Measurements from ENCODE around the gene CSRP1.
"Not testable (repeated sequence)": the region's sequence is repeated elsewhere in the genome, so short reads cannot be mapped to it uniquely, and the experiment has no call there.

CSRP1 gene

GRCh38 chr1:201506557-201507359, at the start of gene CSRP1:
Gene CSRP1 (minus strand): TSS chr1:201507123. CDS start chr1:201496303, 10,820 bp downstream.
- DNase-seq (ENCODE audit: low spot score) = peak; percentile 95

- no peak for DNase-seq (ENCODE audit: low spot score)
Observed at GRCh38 chr1:201555593-201555945, 48.6 kb upstream of the CSRP1 start.

- DNase-seq (ENCODE audit: low spot score) = no peak
Observed at GRCh38 chr1:201554789-201555592, 48.1 kb upstream of the CSRP1 start.

- no peak for DNase-seq (ENCODE audit: low spot score)
Observed at GRCh38 chr1:201554190-201554600, 47.3 kb upstream of the CSRP1 start.

- DNase-seq (ENCODE audit: low spot score) = peak; percentile 40
Observed at GRCh38 chr1:201553496-201554189, 46.7 kb upstream of the CSRP1 start.

GRCh38 chr1:201552941-201553351, 46.0 kb upstream of the CSRP1 start:
- peak; percentile 63 for DNase-seq (ENCODE audit: low spot score)

- DNase-seq (ENCODE audit: low spot score) = peak; percentile 94
Observed at GRCh38 chr1:201551877-201552731, 45.2 kb upstream of the CSRP1 start.

- no peak for DNase-seq (ENCODE audit: low spot score)
Observed at GRCh38 chr1:201551096-201551495, 44.2 kb upstream of the CSRP1 start.

- DNase-seq (ENCODE audit: low spot score) = not testable (repeated sequence)
Observed at GRCh38 chr1:201549522-201549921, 42.6 kb upstream of the CSRP1 start.

- no peak for DNase-seq (ENCODE audit: low spot score)
Observed at GRCh38 chr1:201545851-201546492, 39.0 kb upstream of the CSRP1 start.

- DNase-seq (ENCODE audit: low spot score) = no peak
Observed at GRCh38 chr1:201544710-201545109, 37.8 kb upstream of the CSRP1 start.

GRCh38 chr1:201543871-201544642, 37.1 kb upstream of the CSRP1 start:
- DNase-seq (ENCODE audit: low spot score) = no peak

- no peak for DNase-seq (ENCODE audit: low spot score)
Observed at GRCh38 chr1:201542309-201543035, 35.5 kb upstream of the CSRP1 start.

- DNase-seq (ENCODE audit: low spot score) = no peak
Observed at GRCh38 chr1:201540846-201541735, 34.2 kb upstream of the CSRP1 start.

- DNase-seq (ENCODE audit: low spot score) = peak; percentile 90
Observed at GRCh38 chr1:201539561-201540431, 32.9 kb upstream of the CSRP1 start.

GRCh38 chr1:201538612-201539551, 32.0 kb upstream of the CSRP1 start, which contains the start of gene NAV1:
Gene NAV1 (plus strand): TSS chr1:201539127. CDS start chr1:201622885, 83,758 bp downstream.
- DNase-seq (ENCODE audit: low spot score) = peak; percentile 71
